ENCODE results near the gene KRTAP10-5.
"Not testable (repeated sequence)": the region's sequence is repeated elsewhere in the genome, so short reads cannot be mapped to it uniquely, and the experiment has no call there.

The KRTAP10-5 gene

GRCh38 chr21:44610157-44610843 is 29.9 kb upstream of the KRTAP10-5 start:
- not testable (repeated sequence) for DNase-seq (ENCODE audit: low read depth)

- DNase-seq (ENCODE audit: low read depth) = no peak
Measured at GRCh38 chr21:44609193-44609592, 28.8 kb upstream of the KRTAP10-5 start.

GRCh38 chr21:44606495-44606894 is 26.1 kb upstream of the KRTAP10-5 start:
- DNase-seq (ENCODE audit: low read depth) = no peak

DNA sequence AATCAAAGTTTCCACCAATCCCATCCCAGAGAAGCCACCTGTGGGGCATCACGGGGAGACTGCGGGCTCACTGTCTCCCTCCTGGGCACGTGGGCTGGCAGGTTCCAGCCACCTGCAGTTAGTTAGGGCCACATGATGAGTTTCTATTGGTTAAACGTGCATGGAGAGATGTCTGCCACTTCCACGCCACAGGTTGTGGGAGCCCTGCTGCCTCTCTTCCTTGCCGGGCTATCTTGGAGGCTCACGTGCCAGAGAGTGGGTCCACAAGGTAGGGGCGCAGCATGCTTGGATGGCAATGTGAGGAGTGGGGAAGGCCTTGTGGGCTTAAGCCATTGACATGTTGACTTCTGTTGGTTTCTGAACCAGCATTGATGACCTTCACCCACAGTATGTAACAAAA is 23.5 kb upstream of the KRTAP10-5 start:
- no peak for DNase-seq (ENCODE audit: low read depth)

DNA sequence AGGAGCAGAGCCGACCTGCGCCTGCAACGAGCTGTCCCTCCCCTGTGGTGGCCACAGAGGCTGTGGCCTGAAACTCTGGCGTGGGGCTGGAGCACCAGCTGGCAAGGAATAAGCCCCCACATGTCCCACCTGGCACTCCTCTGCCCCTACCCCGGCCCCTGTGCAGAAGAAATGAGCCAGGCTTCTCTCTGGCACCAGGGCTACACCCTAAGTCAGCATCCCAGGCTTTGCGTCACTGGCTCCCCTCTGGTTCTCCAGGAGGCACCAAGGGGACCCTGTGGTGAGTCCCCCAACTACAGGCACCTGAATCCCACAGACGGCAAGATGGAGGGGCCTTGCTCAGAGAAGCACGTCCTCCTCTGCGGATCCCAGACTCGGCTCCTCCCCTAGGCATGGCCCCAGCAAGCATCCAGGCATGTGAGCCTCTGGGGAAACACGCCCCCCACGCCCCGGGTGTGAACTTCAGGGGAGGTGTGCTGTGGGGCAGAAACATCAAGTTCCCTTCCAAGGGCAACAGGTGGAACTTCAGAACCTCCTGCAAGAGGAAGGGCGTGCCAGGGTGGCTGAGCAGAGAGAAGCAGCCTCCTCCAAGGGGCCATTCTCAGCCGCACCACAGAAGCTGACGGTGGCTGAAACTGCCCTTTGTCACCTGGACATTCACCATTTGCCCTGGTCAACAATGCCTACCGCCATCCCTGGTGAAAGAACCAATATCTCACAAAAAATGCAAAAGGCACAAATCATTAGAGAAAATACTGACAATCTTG is 22.9 kb upstream of the KRTAP10-5 start:
- no peak for DNase-seq (ENCODE audit: low read depth)

- DNase-seq (ENCODE audit: low read depth) = no peak
Measured at GRCh38 chr21:44602463-44602850, 22.1 kb upstream of the KRTAP10-5 start.

GRCh38 chr21:44601596-44602462 is 21.4 kb upstream of the KRTAP10-5 start:
- DNase-seq (ENCODE audit: low read depth) = no peak

- DNase-seq (ENCODE audit: low read depth) = not testable (repeated sequence)
Measured at GRCh38 chr21:44601091-44601490, 20.7 kb upstream of the KRTAP10-5 start.

DNA sequence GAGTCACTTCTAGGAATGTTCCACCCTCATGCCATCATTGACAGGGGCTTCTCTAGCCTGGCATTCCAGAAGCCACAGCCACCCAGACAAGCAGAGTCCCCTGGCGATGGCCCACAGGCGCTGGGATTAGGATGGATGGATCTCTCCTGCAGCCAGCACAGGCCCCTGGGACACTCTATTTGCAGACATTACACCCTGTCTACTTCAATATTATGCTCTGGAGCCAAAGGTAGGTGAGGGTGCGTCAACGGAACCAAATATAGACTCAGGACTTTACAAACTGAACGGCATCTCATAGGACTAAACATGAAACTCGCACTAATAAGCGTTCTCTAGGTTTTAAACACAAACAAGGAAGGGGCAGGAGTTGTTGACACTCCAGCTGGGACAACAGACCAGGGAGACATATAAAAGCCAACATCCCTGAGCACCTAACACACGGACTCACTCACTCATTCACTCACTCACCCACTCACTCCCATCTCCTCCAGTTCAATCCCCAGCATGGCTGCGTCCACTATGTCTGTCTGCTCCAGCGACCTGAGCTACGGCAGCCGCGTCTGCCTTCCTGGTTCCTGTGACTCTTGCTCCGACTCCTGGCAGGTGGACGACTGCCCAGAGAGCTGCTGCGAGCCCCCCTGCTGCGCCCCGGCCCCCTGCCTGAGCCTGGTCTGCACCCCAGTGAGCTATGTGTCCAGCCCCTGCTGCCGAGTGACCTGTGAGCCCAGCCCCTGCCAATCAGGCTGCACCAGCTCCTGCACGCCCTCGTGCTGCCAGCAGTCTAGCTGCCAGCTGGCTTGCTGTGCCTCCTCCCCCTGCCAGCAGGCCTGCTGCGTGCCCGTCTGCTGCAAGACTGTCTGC is 19.9 kb upstream of the KRTAP10-5 start, which contains the start of gene KRTAP10-7:
Gene KRTAP10-7, plus strand, starts transcription at position 480 of the 861 bp plus-strand sequence. Its CDS starts 25 bp downstream, at position 505.
- not testable (repeated sequence) for DNase-seq (ENCODE audit: low read depth)

DNA sequence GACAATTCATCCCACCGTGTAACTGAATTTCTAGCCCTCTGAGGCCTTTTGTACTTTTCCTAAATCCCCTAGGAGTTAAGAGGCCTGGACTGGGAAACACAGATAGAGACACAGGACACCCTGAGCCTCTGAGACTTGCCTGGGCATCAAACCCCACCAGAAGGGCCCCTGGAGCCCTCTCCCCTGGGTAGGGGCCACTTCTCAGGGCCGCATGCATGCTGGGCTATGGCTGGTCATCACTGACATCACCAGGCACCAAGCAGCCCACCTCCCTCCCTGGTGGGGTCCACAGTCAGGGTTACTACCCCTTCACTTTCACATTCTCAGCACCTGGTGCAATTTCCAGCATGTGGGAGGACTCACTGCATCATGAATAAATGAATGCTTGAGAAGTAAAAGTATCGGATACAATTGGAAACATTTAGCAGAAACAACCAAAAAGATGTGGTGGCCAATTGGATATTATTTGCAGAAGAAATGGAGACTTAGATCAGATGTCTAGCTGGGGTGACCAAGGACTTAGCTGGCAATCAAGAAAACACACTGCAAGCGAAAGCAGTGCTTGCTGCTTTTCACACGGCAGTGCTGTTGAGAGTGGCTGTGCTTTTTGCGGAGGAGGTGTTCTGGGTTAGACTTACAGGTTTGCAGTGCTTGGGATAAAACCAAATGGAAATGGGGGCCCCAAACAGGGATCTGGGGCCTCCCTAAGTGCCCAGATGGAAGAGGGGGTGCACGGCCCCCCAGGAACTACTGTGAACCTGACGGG is 19.0 kb upstream of the KRTAP10-5 start:
- no peak for DNase-seq (ENCODE audit: low read depth)

DNA sequence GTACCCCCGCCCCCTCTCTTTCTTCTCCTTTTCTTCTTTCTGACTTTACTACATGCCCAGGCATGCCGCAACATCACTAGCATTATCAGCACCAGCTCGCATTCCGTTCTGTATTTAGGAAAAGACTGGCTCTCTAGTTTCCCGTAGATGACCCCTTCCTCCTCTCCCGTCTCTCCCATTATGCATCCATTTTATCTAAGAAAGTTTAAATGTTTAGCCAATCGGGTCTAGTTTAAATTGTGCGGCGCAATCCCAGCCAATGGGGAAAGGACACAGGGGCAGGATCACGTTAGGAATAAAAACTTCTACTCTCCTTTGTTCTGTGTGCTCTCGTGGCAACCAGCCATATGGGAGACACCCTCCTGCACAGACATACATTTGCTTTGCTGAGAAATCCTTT is 17.7 kb upstream of the KRTAP10-5 start:
- no peak for DNase-seq (ENCODE audit: low read depth)

- DNase-seq (ENCODE audit: low read depth) = no peak
Measured at GRCh38 chr21:44596068-44596725, 15.8 kb upstream of the KRTAP10-5 start.

GRCh38 chr21:44595524-44595923 is 15.1 kb upstream of the KRTAP10-5 start:
- no peak for DNase-seq (ENCODE audit: low read depth)

DNA sequence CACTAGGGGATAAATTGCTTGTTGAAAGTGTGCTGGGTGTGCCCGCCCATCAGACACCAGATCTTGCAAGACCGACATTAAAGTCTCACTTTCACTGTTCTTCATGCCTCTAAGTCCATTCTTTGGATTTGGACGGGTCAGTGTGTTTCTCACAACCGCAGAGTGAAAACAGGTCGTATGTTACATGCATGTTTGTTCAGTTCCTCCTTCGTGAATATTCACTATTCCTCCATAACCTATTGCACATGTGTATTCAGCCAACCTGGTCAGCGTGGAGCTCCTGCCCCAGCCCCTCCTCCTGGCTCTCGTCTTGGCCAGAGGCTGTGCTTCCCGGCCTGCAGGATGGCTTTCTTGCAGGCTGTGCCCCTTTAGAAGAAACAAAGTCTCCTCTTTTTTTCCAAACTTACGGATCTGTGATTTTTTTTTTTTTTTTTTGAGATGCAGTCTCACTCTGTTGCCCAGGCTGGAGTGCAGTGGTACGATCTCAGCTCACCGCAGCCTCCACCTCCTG is 14.1 kb upstream of the KRTAP10-5 start:
- DNase-seq (ENCODE audit: low read depth) = no peak

GRCh38 chr21:44593598-44594405 is 13.4 kb upstream of the KRTAP10-5 start:
- no peak for DNase-seq (ENCODE audit: low read depth)

DNA sequence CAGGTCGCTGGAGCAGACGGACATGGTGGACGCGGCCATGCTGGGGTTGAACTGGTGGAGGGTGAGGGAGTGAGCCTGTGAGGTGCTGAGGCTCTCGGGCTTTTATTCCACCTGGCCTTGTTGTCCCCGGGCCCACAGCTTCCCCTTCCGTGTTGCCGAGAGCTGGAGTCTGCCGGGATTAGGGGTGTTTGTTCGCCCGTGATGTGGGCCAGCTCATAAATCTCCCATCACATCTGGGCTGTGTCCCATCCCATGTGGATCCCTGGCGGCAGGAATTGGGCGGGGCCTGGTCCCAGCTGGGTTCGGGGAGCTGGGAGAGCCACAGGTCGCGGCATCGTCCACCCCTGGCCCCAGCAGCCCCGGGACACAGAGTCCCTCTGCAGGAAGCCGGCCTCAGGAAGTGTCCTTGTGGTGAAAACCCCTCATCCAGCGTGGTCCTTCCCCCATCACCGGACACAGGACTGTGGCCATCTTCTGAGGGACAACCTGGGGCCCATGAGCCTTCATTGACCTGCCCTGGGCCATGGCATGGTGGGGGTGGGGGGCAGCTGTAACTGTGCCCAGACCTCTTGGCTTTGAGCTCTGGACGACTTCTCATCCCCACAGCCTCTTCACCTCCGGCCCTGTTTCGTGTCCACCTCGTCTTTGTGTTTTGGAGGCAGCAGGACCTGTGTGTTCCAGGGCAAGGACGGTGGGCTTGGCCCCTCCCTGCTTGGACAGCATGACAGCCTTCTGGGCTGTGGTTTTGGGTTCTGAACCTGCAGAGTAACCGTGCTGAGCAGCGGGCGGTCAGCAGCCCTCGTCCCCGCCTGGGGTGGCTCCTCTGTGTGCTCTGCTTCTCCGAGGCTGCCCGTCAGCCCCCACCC is 12.3 kb upstream of the KRTAP10-5 start, which contains the start of gene KRTAP10-6:
Gene KRTAP10-6, minus strand, starts transcription at position 60 of the 866 bp plus-strand sequence. Its CDS starts 21 bp downstream, at position 39.
- no peak for DNase-seq (ENCODE audit: low read depth)

DNA sequence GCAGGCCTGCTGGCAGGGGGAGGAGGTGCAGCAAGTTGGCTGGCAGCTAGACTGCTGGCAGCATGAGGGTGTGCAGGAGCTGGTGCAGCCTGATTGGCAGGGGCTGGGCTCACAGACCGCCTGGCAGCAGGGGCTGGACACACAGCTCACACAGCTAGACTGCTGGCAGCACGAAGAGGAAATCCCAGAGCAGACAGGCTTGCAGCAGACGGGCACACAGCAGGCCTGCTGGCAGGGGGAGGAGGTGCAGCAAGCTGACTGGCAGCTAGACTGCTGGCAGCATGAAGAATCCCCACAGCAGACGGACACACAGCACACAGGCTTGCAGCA is 11.4 kb upstream of the KRTAP10-5 start:
- not testable (repeated sequence) for DNase-seq (ENCODE audit: low read depth)
